OCI-LY7 (cell line): ENCODE results near the gene CAMKK1. TPM values are rescaled to one million over a fixed set of nuclear protein-coding genes. Genes with fewer than 3 reads are reported as not detected.

Experiments
- BruUV-seq: library from RNA; stranded (reverse); fragments of 400-500 nt; replicated peaks from 2 replicates; lab custom pipeline; 2021; lab: Mats Ljungman, UMichigan
- CTCF ChIA-PET: fragments of 300-600 bp; sonication (Branson Sonifier 250); formaldehyde crosslinking; loops from one replicate; lab custom pipeline; 2022; ENCODE audit warnings: antibody characterized with exemption; ENCODE audit not compliant: unreplicated experiment; lab: Charles Lee
- POLR2A ChIA-PET: fragments of 300-600 bp; sonication (Branson Sonifier 250); formaldehyde crosslinking; loops from one replicate; lab custom pipeline; 2022; ENCODE audit warnings: antibody characterized with exemption; lab: Charles Lee
- DNase-seq: peaks from one replicate; pipeline ENCODE4 v3.0.0-alpha.2; 2015; ENCODE audit warnings: low spot score
- H2AFZ ChIP-seq: fragments of 200-600 bp; sonication (generic), shearing (Covaris generic); 2 replicates; pipeline ENCODE4 v1.6.1; 2014; ENCODE audit warnings: mild to moderate bottlenecking, antibody characterized with exemption, low read length, moderate library complexity
- H3K27ac ChIP-seq: fragments of 200-600 bp; sonication (generic); 2 replicates; pipeline ENCODE4 v1.5.1; 2014; ENCODE audit warnings: mixed run types, low read depth, mild to moderate bottlenecking, moderate library complexity, low read length, inconsistent platforms; ENCODE audit not compliant: poor library complexity, severe bottlenecking
- H3K36me3 ChIP-seq: fragments of 200-600 bp; sonication (generic); 2 replicates; pipeline ENCODE4 v1.6.1; 2014; ENCODE audit warnings: mild to moderate bottlenecking, antibody characterized with exemption, low read length, moderate library complexity, mixed read lengths; ENCODE audit not compliant: insufficient read depth
- H3K4me1 ChIP-seq: fragments of 200-600 bp; sonication (generic); 2 replicates; pipeline ENCODE4 v1.5.1; 2014; ENCODE audit warnings: mild to moderate bottlenecking, low read length; ENCODE audit not compliant: insufficient read depth, poor library complexity, severe bottlenecking
- H3K4me2 ChIP-seq: fragments of 200-600 bp; sonication (generic); 2 replicates; pipeline ENCODE4 v1.6.1; 2014; ENCODE audit warnings: mild to moderate bottlenecking, low read length
- H3K4me3 ChIP-seq: fragments of 200-600 bp; sonication (generic); 2 replicates; pipeline ENCODE4 v1.5.1; 2014; ENCODE audit warnings: mild to moderate bottlenecking, low read depth, low read length; ENCODE audit not compliant: poor library complexity, severe bottlenecking
- H3K79me2 ChIP-seq: fragments of 200-600 bp; sonication (generic); 2 replicates; pipeline ENCODE4 v1.6.1; 2016; ENCODE audit warnings: low read depth, mild to moderate bottlenecking, low read length, moderate library complexity, mixed read lengths; ENCODE audit not compliant: insufficient read depth
- H3K9me2 ChIP-seq: fragments of 200-600 bp; sonication (generic); 2 replicates; pipeline ENCODE4 v1.6.1; 2016; ENCODE audit warnings: mild to moderate bottlenecking, low read length, mixed read lengths; ENCODE audit not compliant: insufficient read depth
- H3K9me3 ChIP-seq: fragments of 200-600 bp; sonication (generic); 2 replicates; pipeline ENCODE4 v1.6.1; 2014; ENCODE audit warnings: mild to moderate bottlenecking, mixed run types, low read length, mixed read lengths
- H4K20me1 ChIP-seq: fragments of 200-600 bp; sonication (generic); 2 replicates; pipeline ENCODE4 v1.6.1; 2014; ENCODE audit warnings: mild to moderate bottlenecking, antibody characterized with exemption, low read length, moderate library complexity, mixed read lengths; ENCODE audit not compliant: insufficient read depth
- EZH2phosphoT487 ChIP-seq: fragments of 200-600 bp; sonication (generic); IDR thresholded peaks from 2 replicates; pipeline ENCODE4 v1.6.1; 2018; ENCODE audit warnings: low read depth, borderline replicate concordance, mild to moderate bottlenecking, mixed run types, antibody characterized with exemption, low read length, moderate library complexity, mixed read lengths
- intact Hi-C: fragments of 100-400 bp; cut with micrococcal nuclease; formaldehyde crosslinking; loops from one replicate; pipeline ENCODE4 v1.10.0; 2022; ENCODE audit not compliant: unreplicated experiment
- total RNA-seq, 2 experiments: library from RNA; depleted of rRNA in 1 of 2; stranded (reverse); fragments of >200 nt in 1 of 2; shearing (Covaris generic) in 1 of 2; gene quantifications; 2 replicates each; pipeline ENCODE4 v1.2.3, GENCODE V29; 2014 to 2022
- TF ChIP-seq, protein P1 (sequence below): fragments of 200-600 bp; sonication (generic); conservative IDR thresholded peaks from 2 replicates; pipeline ENCODE4 v1.5.1; 2014; ENCODE audit warnings: mild to moderate bottlenecking, antibody characterized with exemption, low read length, moderate library complexity, mixed read lengths

Gene CAMKK1
- total RNA-seq, 2 experiments from 2014 or later, result 2.7 TPM

GRCh38 chr17:3923466-3924190, 30.8 kb upstream of the CAMKK1 start:
- peaks cover 49% of the 10 kb centered on the region for H3K36me3 ChIP-seq
- H3K9me3 ChIP-seq, result no peaks in the 10 kb centered on the region
- TF ChIP-seq EZH2phosphoT487, result no peak
- TF ChIP-seq, protein P1, sequence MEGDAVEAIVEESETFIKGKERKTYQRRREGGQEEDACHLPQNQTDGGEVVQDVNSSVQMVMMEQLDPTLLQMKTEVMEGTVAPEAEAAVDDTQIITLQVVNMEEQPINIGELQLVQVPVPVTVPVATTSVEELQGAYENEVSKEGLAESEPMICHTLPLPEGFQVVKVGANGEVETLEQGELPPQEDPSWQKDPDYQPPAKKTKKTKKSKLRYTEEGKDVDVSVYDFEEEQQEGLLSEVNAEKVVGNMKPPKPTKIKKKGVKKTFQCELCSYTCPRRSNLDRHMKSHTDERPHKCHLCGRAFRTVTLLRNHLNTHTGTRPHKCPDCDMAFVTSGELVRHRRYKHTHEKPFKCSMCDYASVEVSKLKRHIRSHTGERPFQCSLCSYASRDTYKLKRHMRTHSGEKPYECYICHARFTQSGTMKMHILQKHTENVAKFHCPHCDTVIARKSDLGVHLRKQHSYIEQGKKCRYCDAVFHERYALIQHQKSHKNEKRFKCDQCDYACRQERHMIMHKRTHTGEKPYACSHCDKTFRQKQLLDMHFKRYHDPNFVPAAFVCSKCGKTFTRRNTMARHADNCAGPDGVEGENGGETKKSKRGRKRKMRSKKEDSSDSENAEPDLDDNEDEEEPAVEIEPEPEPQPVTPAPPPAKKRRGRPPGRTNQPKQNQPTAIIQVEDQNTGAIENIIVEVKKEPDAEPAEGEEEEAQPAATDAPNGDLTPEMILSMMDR, result no peak
- no peaks in the 10 kb centered on the region for H3K9me2 ChIP-seq
- H3K79me2 ChIP-seq, result no peaks in the 10 kb centered on the region
- intact Hi-C loops, result no loop called here
- ChIA-PET CTCF (interaction anchor here (0.6 kb wide), 1 partner anchor 968 kb away, joined by 4 read pairs; no protein-coding TSS in a partner anchor), POLR2A (interaction anchor here (1.3 kb wide), 1 partner anchor 42 kb away, joined by 4 read pairs; no protein-coding TSS in a partner anchor)
- peaks cover 25% of the 10 kb centered on the region for H3K4me1 ChIP-seq
- BruUV-seq, result no TSS peak
- H3K4me3 ChIP-seq, result no peak overlapping the region
- no peak overlapping the region for H2AFZ ChIP-seq
- no peak overlapping the region for H3K4me2 ChIP-seq
- H4K20me1 ChIP-seq, result no peaks in the 10 kb centered on the region
- DNase-seq, result no peak
- no peak overlapping the region for H3K27ac ChIP-seq

DNA sequence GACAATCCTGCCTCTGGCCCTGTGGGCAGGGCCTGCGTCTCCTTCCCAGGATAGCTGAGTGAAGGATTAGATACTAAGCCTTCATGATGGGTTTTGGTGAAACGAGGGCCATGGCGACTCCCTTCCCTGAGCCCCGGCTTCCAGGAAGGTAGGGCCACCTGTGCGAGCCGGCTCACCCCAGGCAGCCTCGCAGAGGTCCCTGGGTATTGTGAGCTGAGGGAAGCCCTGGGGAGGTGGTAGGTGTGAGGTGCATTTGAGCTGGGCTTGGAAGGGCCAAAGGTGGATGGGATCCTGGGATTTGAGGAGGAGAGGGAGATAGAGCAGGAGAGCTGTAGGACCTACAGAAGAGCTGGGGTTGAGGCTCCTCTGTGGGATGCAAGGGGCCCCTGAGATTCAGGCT, 29.9 kb upstream of the CAMKK1 start:
- BruUV-seq, result no TSS peak
- Histone ChIP-seq H3K36me3 (peaks cover 40% of the 10 kb centered on the region), H3K9me2 (no peaks in the 10 kb centered on the region), H2AFZ (no peak overlapping the region), H4K20me1 (no peaks in the 10 kb centered on the region), H3K4me3 (no peak overlapping the region), H3K4me2 (no peak overlapping the region), H3K27ac (peak overlapping the region; percentile 10), H3K9me3 (no peaks in the 10 kb centered on the region), H3K79me2 (no peaks in the 10 kb centered on the region), H3K4me1 (peaks cover 25% of the 10 kb centered on the region)
- no peak for DNase-seq
- intact Hi-C loops, result no loop called here
- TF ChIP-seq EZH2phosphoT487, result no peak
- TF ChIP-seq, protein P1, result no peak
- ChIA-PET POLR2A (interaction anchor here (1.3 kb wide), 1 partner anchor 42 kb away, joined by 4 read pairs; no protein-coding TSS in a partner anchor), CTCF (interaction anchor here (0.6 kb wide), 1 partner anchor 969 kb away, joined by 4 read pairs; no protein-coding TSS in a partner anchor)
